Endothelial cell of umbilical vein (primary cell): Measurements from ENCODE around the gene RMND5B. TPM values are rescaled to one million over a fixed set of nuclear protein-coding genes. Genes with fewer than 3 reads are reported as not detected.
A peak's percentile ranks its signal among the peaks of the same experiment; 100 is the strongest.

Source experiments
- BruUV-seq: library from RNA; stranded (reverse); fragments of 400-500 nt; replicated peaks from 2 replicates; lab custom pipeline; 2021; lab: Mats Ljungman, UMichigan
- CTCF ChIA-PET: fragments of 300-600, 350-600 bp; sonication (Branson Sonifier 250); formaldehyde crosslinking; loops from one replicate; lab custom pipeline; 2021; ENCODE audit warnings: antibody characterized with exemption, inconsistent platforms; lab: Charles Lee
- POLR2A ChIA-PET: fragments of 300-600, 350-600 bp; sonication (Branson Sonifier 250); formaldehyde crosslinking; loops from one replicate; lab custom pipeline; 2021; ENCODE audit warnings: antibody characterized with exemption, inconsistent platforms; lab: Charles Lee
- DNase-seq: peaks from one replicate; pipeline ENCODE4 v3.0.0-alpha.2; 2011; ENCODE audit warnings: low read depth, low spot score
- FAIRE-seq: peaks from 2 replicates; lab custom pipeline; 2011; peaks lifted over from hg19 to GRCh38; lab: Jason Lieb, UNC
- H2AFZ ChIP-seq: 2 replicates; pipeline ENCODE4 v1.6.0; 2012; ENCODE audit warnings: low read depth, low read length, control low read depth, inconsistent platforms
- H3K27ac ChIP-seq: 2 replicates; pipeline ENCODE4 v1.5.1; 2011; ENCODE audit warnings: low read depth, mild to moderate bottlenecking, control low read depth, low read length, moderate library complexity; ENCODE audit not compliant: insufficient read depth
- H3K27me3 ChIP-seq, 2 experiments: 2 replicates each; pipeline versions ENCODE4 v1.6.0 to v1.6.1; 2011; ENCODE audit warnings: low read length in 2 of 2, mixed read lengths in 1 of 2; ENCODE audit not compliant: control insufficient read depth in 2 of 2, insufficient read depth in 2 of 2
- H3K36me3 ChIP-seq, 2 experiments: 2 replicates in 1 of 2; 3 replicates in 1 of 2; pipeline ENCODE4 v1.5.1; 2011; ENCODE audit warnings: low read length in 2 of 2, mild to moderate bottlenecking in 1 of 2, moderate library complexity in 1 of 2; ENCODE audit not compliant: control insufficient read depth in 2 of 2, insufficient read depth in 2 of 2; ENCODE audit errors: extremely low read depth in 1 of 2
- H3K4me1 ChIP-seq: 3 replicates; pipeline ENCODE4 v1.5.1; 2011; ENCODE audit warnings: mild to moderate bottlenecking, low read length; ENCODE audit not compliant: control insufficient read depth, insufficient read depth; ENCODE audit errors: extremely low read depth
- H3K4me2 ChIP-seq: 2 replicates; pipeline ENCODE4 v1.6.1; 2011; ENCODE audit warnings: low read length, control low read depth, mixed read lengths; ENCODE audit not compliant: insufficient read depth
- H3K4me3 ChIP-seq, 3 experiments: fragments of 200-600 bp in 1 of 3; sonication (generic), shearing (Covaris generic) in 1 of 3; replicated peaks in 1 of 3; 2 replicates each; pipeline ENCODE4 v1.5.1; 2011 to 2016; ENCODE audit warnings: control low read depth in 3 of 3, low read length in 3 of 3, mild to moderate bottlenecking in 2 of 3, inconsistent platforms in 1 of 3, low read depth in 1 of 3, moderate library complexity in 1 of 3; ENCODE audit not compliant: insufficient read depth in 1 of 3
- H3K79me2 ChIP-seq: 2 replicates; pipeline ENCODE4 v1.6.0; 2012; ENCODE audit warnings: low read length, inconsistent platforms; ENCODE audit not compliant: control insufficient read depth, insufficient read depth
- H3K9ac ChIP-seq: replicated peaks from 2 replicates; pipeline ENCODE3; 2011; ENCODE audit warnings: low read length, control low read depth; ENCODE audit not compliant: insufficient read depth; ENCODE audit errors: extremely low read depth
- H3K9me1 ChIP-seq: replicated peaks from 3 replicates; pipeline ENCODE4 v1.6.0; 2011; ENCODE audit warnings: mild to moderate bottlenecking, low read length; ENCODE audit not compliant: control insufficient read depth, insufficient read depth; ENCODE audit errors: extremely low read depth
- H3K9me3 ChIP-seq: replicated peaks from 2 replicates; pipeline ENCODE4 v1.5.1; 2012; ENCODE audit warnings: low read length, inconsistent platforms; ENCODE audit not compliant: control insufficient read depth, insufficient read depth
- H4K20me1 ChIP-seq: replicated peaks from 2 replicates; pipeline ENCODE3; 2011; ENCODE audit warnings: mild to moderate bottlenecking, low read length; ENCODE audit not compliant: control insufficient read depth, insufficient read depth; ENCODE audit errors: extremely low read depth
- CTCF ChIP-seq, 2 donors: IDR thresholded peaks; 1 replicate in 1 of 2; 2 replicates in 1 of 2; pipeline ENCODE4 v1.5.1; 2011; ENCODE audit warnings: low read length in 2 of 2, mild to moderate bottlenecking in 2 of 2, moderate library complexity in 2 of 2, control low read depth in 1 of 2, inconsistent platforms in 1 of 2, low read depth in 1 of 2; ENCODE audit not compliant: insufficient read depth in 1 of 2; ENCODE audit errors: extremely low read depth in 1 of 2
- EZH2 ChIP-seq: IDR thresholded peaks from 2 replicates; pipeline ENCODE4 v1.6.1; 2012; ENCODE audit warnings: borderline replicate concordance, low read depth, mild to moderate bottlenecking, moderate library complexity, low read length, inconsistent platforms; ENCODE audit not compliant: severe bottlenecking
- FOS ChIP-seq: IDR thresholded peaks from 2 replicates; pipeline ENCODE4 v1.6.1; 2011; ENCODE audit warnings: mild to moderate bottlenecking, low read length, moderate library complexity, borderline replicate concordance; ENCODE audit not compliant: insufficient read depth
- GATA2 ChIP-seq: IDR thresholded peaks from 2 replicates; pipeline ENCODE4 v1.7.0; 2011; ENCODE audit warnings: low read depth, mild to moderate bottlenecking, moderate library complexity, mixed read lengths, low read length; ENCODE audit not compliant: insufficient read length, insufficient read depth
- JUN ChIP-seq: IDR thresholded peaks from 2 replicates; pipeline ENCODE4 v1.6.1; 2011; ENCODE audit warnings: borderline replicate concordance, low read depth; ENCODE audit not compliant: insufficient read length, insufficient read depth
- MAX ChIP-seq: IDR thresholded peaks from 2 replicates; pipeline ENCODE4 v1.6.1; 2011; ENCODE audit not compliant: insufficient read depth, insufficient read length
- MYC ChIP-seq: IDR thresholded peaks from one replicate; pipeline ENCODE4 v1.6.1; 2011; ENCODE audit warnings: mild to moderate bottlenecking, low read depth, low read length
- POLR2A ChIP-seq: IDR thresholded peaks from 2 replicates; pipeline ENCODE4 v1.6.1; 2012; ENCODE audit warnings: low read depth, mild to moderate bottlenecking, control low read depth, low read length
- POLR2AphosphoS5 ChIP-seq: IDR thresholded peaks from 2 replicates; pipeline ENCODE4 v1.6.1; 2012; ENCODE audit warnings: low read depth, mild to moderate bottlenecking, control low read depth, low read length, moderate library complexity; ENCODE audit not compliant: insufficient read depth
- dilution Hi-C: fragments of 300-500 bp; cut with MboI; formaldehyde crosslinking; loops from one replicate; pipeline ENCODE4 v1.15.0; 2019; ENCODE audit warnings: low sequenced_read_pairs; ENCODE audit not compliant: extremely low pct_ligation_motif_present
- intact Hi-C: fragments of 100-400 bp; cut with micrococcal nuclease; formaldehyde crosslinking; loops from one replicate; pipeline ENCODE4 v1.10.0; 2022
- polyA plus RNA-seq, 4 experiments: library from polyadenylated mRNA; depleted of rRNA in 3 of 4; stranded (reverse) in 3 of 4; unstranded in 1 of 4; fragments of >200 nt; gene quantifications; 2 replicates each; pipeline versions ENCODE4 v1.2.1 to v1.2.3, GENCODE V29; 2011 to 2012; ENCODE audit warnings: missing spikeins in 1 of 4
- total RNA-seq: library from RNA; stranded (reverse); gene quantifications from 2 replicates; pipeline ENCODE4 v1.2.3, GENCODE V29; 2021

RMND5B gene
- total and polyA plus RNA-seq, 2 donors (not counting 3 experiments of a cell fraction or from before 2014, with no cell fraction given), result 38.2 to 40.2 TPM

- Histone ChIP-seq H3K27me3 (peaks cover 4 to 7% of the 10 kb centered on the region in 2 experiments), H3K4me3 (no peak overlapping the region), H3K9me3 (no peaks in the 10 kb centered on the region), H2AFZ (peak overlapping the region; percentile 44), H3K9me1 (no peaks in the 10 kb centered on the region), H3K79me2 (no peaks in the 10 kb centered on the region), H3K27ac (no peak overlapping the region), H3K4me1 (no peaks in the 10 kb centered on the region), H3K36me3 (no peaks in the 10 kb centered on the region), H4K20me1 (no peaks in the 10 kb centered on the region), H3K9ac (no peak overlapping the region), H3K4me2 (no peak overlapping the region)
- dilution Hi-C loops (no loop called here), intact Hi-C loops (loop anchor here (2.0 kb wide), 1 partner anchor 39 kb away; the partner anchor contains the start of gene HNRNPAB)
- POLR2A ChIA-PET, result no interaction called here
- no peak for DNase-seq
- no TSS peak for BruUV-seq
- FAIRE-seq, result no peak
- CTCF ChIA-PET, result interaction anchor here (5.1 kb wide), 1 partner anchor 89 kb away, joined by 58 read pairs; no protein-coding TSS in a partner anchor
- TF ChIP-seq MYC, result no peak
Measured at GRCh38 chr5:178165581-178165980, 34.8 kb downstream of the RMND5B start.

- intact Hi-C loops (no loop called here), dilution Hi-C loops (no loop called here)
- H3K9me1 ChIP-seq, result no peaks in the 10 kb centered on the region
- CTCF ChIA-PET, result no interaction called here
- DNase-seq, result no peak
- no peaks in the 10 kb centered on the region for H3K36me3 ChIP-seq
- BruUV-seq, result no TSS peak
- H3K4me3 ChIP-seq, result no peak overlapping the region
- FAIRE-seq, result no peak
- no peak overlapping the region for H3K9ac ChIP-seq
- H3K27me3 ChIP-seq, result peaks cover 4 to 7% of the 10 kb centered on the region in 2 experiments
- no peak overlapping the region for H2AFZ ChIP-seq
- H3K79me2 ChIP-seq, result no peaks in the 10 kb centered on the region
- no peak overlapping the region for H3K27ac ChIP-seq
- no peaks in the 10 kb centered on the region for H3K9me3 ChIP-seq
- POLR2A ChIA-PET, result no interaction called here
- no peaks in the 10 kb centered on the region for H3K4me1 ChIP-seq
- no peaks in the 10 kb centered on the region for H4K20me1 ChIP-seq
- TF ChIP-seq POLR2AphosphoS5 (no peak), FOS (no peak), CTCF (IDR thresholded peaks at IDR 0.05; ENCODE audit: extremely low read depth in 1 of 2, insufficient read depth in 1 of 2, low read depth in 1 of 2, low read length in 2 of 2) (no peak), MAX (no peak), MYC (no peak), POLR2A (no peak), JUN (no peak), GATA2 (no peak), EZH2 (no peak)
- no peak overlapping the region for H3K4me2 ChIP-seq
Measured at GRCh38 chr5:178170455-178170854, 39.6 kb downstream of the RMND5B start.
